Activated T-cell treated with anti-CD3 and anti-CD28 coated beads, Interleukin-2, amount 50 U/mL, for 1 hour (primary cell): Measurements from ENCODE around the gene RIC3.
"Not testable (repeated sequence)": the region's sequence is repeated elsewhere in the genome, so short reads cannot be mapped to it uniquely, and the experiment has no call there.

Source experiments
- DNase-seq: peaks from one replicate; pipeline ENCODE4 v3.0.0-alpha.2; 2020

The RIC3 gene

GRCh38 chr11:8186429-8186828 is 17.6 kb upstream of the RIC3 start:
- no peak for DNase-seq

- DNase-seq, result no peak
These were observed 14.3 kb upstream of the RIC3 start for GRCh38 chr11:8183111-8183510.

GRCh38 chr11:8180469-8180868 is 11.6 kb upstream of the RIC3 start:
- DNase-seq, result no peak

- DNase-seq, result no peak
These were observed 9.5 kb upstream of the RIC3 start for GRCh38 chr11:8178297-8178696.

- no peak for DNase-seq
These were observed 8.3 kb upstream of the RIC3 start for GRCh38 chr11:8177136-8177535.

- DNase-seq, result no peak
These were observed 1.0 kb downstream of the RIC3 start for GRCh38 chr11:8167796-8168195.

- no peak for DNase-seq
These were observed 4.1 kb downstream of the RIC3 start for GRCh38 chr11:8164746-8165145.

- DNase-seq, result not testable (repeated sequence)
These were observed 7.1 kb downstream of the RIC3 start for GRCh38 chr11:8161627-8162304.

GRCh38 chr11:8156877-8157276 is 11.9 kb downstream of the RIC3 start:
- DNase-seq, result no peak

GRCh38 chr11:8149726-8150125 is 19.1 kb downstream of the RIC3 start:
- DNase-seq, result no peak

GRCh38 chr11:8138526-8138925 is 30.3 kb downstream of the RIC3 start:
- no peak for DNase-seq

GRCh38 chr11:8127447-8127846 is 41.4 kb downstream of the RIC3 start:
- no peak for DNase-seq

- no peak for DNase-seq
These were observed 42.1 kb downstream of the RIC3 start for GRCh38 chr11:8126649-8127289.

GRCh38 chr11:8122173-8122764 is 46.6 kb downstream of the RIC3 start:
- no peak for DNase-seq

- no peak for DNase-seq
These were observed 57.2 kb downstream of the RIC3 start for GRCh38 chr11:8111636-8112035.

GRCh38 chr11:8110396-8110795 is 58.4 kb downstream of the RIC3 start:
- no peak for DNase-seq

- DNase-seq, result no peak
These were observed 59.1 kb downstream of the RIC3 start for GRCh38 chr11:8109675-8110074.

- no peak for DNase-seq
These were observed 60.4 kb downstream of the RIC3 start for GRCh38 chr11:8108421-8108820.

GRCh38 chr11:8107642-8108041 is 61.2 kb downstream of the RIC3 start:
- no peak for DNase-seq

GRCh38 chr11:8106679-8107078 is 62.1 kb downstream of the RIC3 start:
- DNase-seq, result no peak

- DNase-seq, result no peak
These were observed 63.2 kb downstream of the RIC3 start for GRCh38 chr11:8105666-8106065.

- DNase-seq, result no peak
These were observed 63.7 kb downstream of the RIC3 start for GRCh38 chr11:8105133-8105532.

- no peak for DNase-seq
These were observed 64.9 kb downstream of the RIC3 start for GRCh38 chr11:8103909-8104308.

- DNase-seq, result no peak
These were observed 65.9 kb downstream of the RIC3 start for GRCh38 chr11:8102965-8103364.
